H1 (cell line): Measurements from ENCODE around the gene CYB5R3. TPM values are rescaled to one million over a fixed set of nuclear protein-coding genes. Genes with fewer than 3 reads are reported as not detected.

Experiments
- CTCF ChIA-PET: fragments of 300-600 bp; sonication (Branson Sonifier 250); formaldehyde crosslinking; loops from one replicate; lab custom pipeline; 2021; ENCODE audit not compliant: partially characterized antibody; lab: Charles Lee
- POLR2A ChIA-PET: fragments of 300-600 bp; sonication (Branson Sonifier 250); formaldehyde crosslinking; loops from one replicate; lab custom pipeline; 2021; ENCODE audit warnings: inconsistent platforms; ENCODE audit not compliant: partially characterized antibody; lab: Charles Lee
- DNase-seq, 2 experiments: peaks; one replicate each; pipeline versions ENCODE4 v3.0.0 to v3.0.0-alpha.2; 2010 to 2022; ENCODE audit warnings: low spot score in 2 of 2, low read depth in 1 of 2, mixed read lengths in 1 of 2
- FAIRE-seq: peaks from 2 replicates; lab custom pipeline; 2011; peaks lifted over from hg19 to GRCh38; lab: Jason Lieb, UNC
- H2AFZ ChIP-seq: 2 replicates; pipeline ENCODE4 v1.8.1; 2012; ENCODE audit warnings: low read length, inconsistent platforms
- H2AK5ac ChIP-seq: 2 replicates; pipeline ENCODE4 v1.6.1; 2013; ENCODE audit warnings: low read depth, low read length
- H2BK120ac ChIP-seq: replicated peaks from 2 replicates; pipeline ENCODE3; 2013; ENCODE audit warnings: low read depth, low read length, inconsistent platforms
- H2BK12ac ChIP-seq: 2 replicates; pipeline ENCODE4 v1.6.1; 2013; ENCODE audit warnings: low read depth, low read length
- H2BK15ac ChIP-seq: 2 replicates; pipeline ENCODE4 v1.6.1; 2013; ENCODE audit warnings: low read length
- H2BK20ac ChIP-seq: 2 replicates; pipeline ENCODE4 v1.6.1; 2013; ENCODE audit warnings: low read length
- H2BK5ac ChIP-seq: 2 replicates; pipeline ENCODE4 v1.6.1; 2013; ENCODE audit warnings: low read depth, low read length
- H3K14ac ChIP-seq: 2 replicates; pipeline ENCODE4 v1.6.1; 2013; ENCODE audit warnings: inconsistent platforms; ENCODE audit not compliant: insufficient read length
- H3K18ac ChIP-seq: 2 replicates; pipeline ENCODE4 v1.6.1; 2013; ENCODE audit warnings: low read length; ENCODE audit errors: extremely low read depth
- H3K23ac ChIP-seq: 2 replicates; pipeline ENCODE4 v1.6.1; 2013; ENCODE audit warnings: inconsistent platforms; ENCODE audit not compliant: insufficient read length
- H3K23me2 ChIP-seq: 2 replicates; pipeline ENCODE4 v1.6.1; 2013; ENCODE audit warnings: low read depth, low read length
- H3K27ac ChIP-seq: 2 replicates; pipeline ENCODE4 v1.6.1; 2011; ENCODE audit warnings: low read depth, low read length, inconsistent platforms
- H3K27me3 ChIP-seq, 4 experiments: replicated peaks in 1 of 4; 1 replicate in 1 of 4; 2 replicates in 3 of 4; pipeline versions ENCODE4 v1.6.1 to v1.8.1; 2011 to 2013; ENCODE audit warnings: low read length in 3 of 4, mild to moderate bottlenecking in 3 of 4, inconsistent platforms in 2 of 4, mixed read lengths in 2 of 4, moderate library complexity in 1 of 4; ENCODE audit not compliant: control insufficient read depth in 3 of 4, insufficient read depth in 3 of 4; ENCODE audit errors: extremely low read depth in 1 of 4
- H3K36me3 ChIP-seq, 4 experiments: 2 replicates each; pipeline versions ENCODE4 v1.6.1 to v1.8.1; 2011 to 2013; ENCODE audit warnings: mild to moderate bottlenecking in 4 of 4, low read length in 3 of 4, moderate library complexity in 2 of 4, control low read depth in 1 of 4, inconsistent platforms in 1 of 4; ENCODE audit not compliant: insufficient read depth in 4 of 4, control insufficient read depth in 2 of 4
- H3K4ac ChIP-seq: replicated peaks from 2 replicates; pipeline ENCODE3; 2013; ENCODE audit warnings: low read length, low read depth, mixed read lengths, inconsistent platforms; ENCODE audit not compliant: insufficient read length
- H3K4me1 ChIP-seq, 4 experiments: replicated peaks in 1 of 4; 1 replicate in 1 of 4; 2 replicates in 3 of 4; pipeline versions ENCODE4 v1.6.1 to v1.8.1; 2011 to 2013; ENCODE audit warnings: low read length in 3 of 4, inconsistent platforms in 2 of 4, mixed read lengths in 1 of 4; ENCODE audit not compliant: insufficient read depth in 4 of 4, control insufficient read depth in 3 of 4
- H3K4me2 ChIP-seq, 2 experiments: 2 replicates each; pipeline versions ENCODE4 v1.6.1 to v1.8.1; 2011 to 2013; ENCODE audit warnings: low read depth in 2 of 2, low read length in 2 of 2, control low read depth in 1 of 2, inconsistent platforms in 1 of 2, mild to moderate bottlenecking in 1 of 2; ENCODE audit not compliant: insufficient read depth in 1 of 2
- H3K4me3 ChIP-seq, 4 experiments: fragments of 200-600, 300-600 bp in 1 of 4; sonication (generic), shearing (Covaris generic), sonication (Bioruptor Twin) in 1 of 4; 2 replicates each; pipeline versions ENCODE4 v1.5.1 to v1.8.1; 2011 to 2016; ENCODE audit warnings: low read length in 4 of 4, low read depth in 3 of 4, control low read depth in 2 of 4, inconsistent platforms in 2 of 4, mild to moderate bottlenecking in 2 of 4, mixed read lengths in 1 of 4, moderate library complexity in 1 of 4; ENCODE audit not compliant: insufficient read depth in 2 of 4; ENCODE audit errors: extremely low read depth in 1 of 4
- H3K56ac ChIP-seq: replicated peaks from 2 replicates; pipeline ENCODE3; 2013; ENCODE audit warnings: low read depth, mild to moderate bottlenecking, mixed read lengths, low read length, inconsistent platforms; ENCODE audit not compliant: insufficient read length
- H3K79me1 ChIP-seq: 2 replicates; pipeline ENCODE4 v1.6.1; 2013; ENCODE audit warnings: low read depth, low read length, control low read depth
- H3K79me2 ChIP-seq, 2 experiments: 2 replicates each; pipeline versions ENCODE4 v1.6.1 to v1.8.1; 2012 to 2013; ENCODE audit warnings: low read length in 2 of 2, mild to moderate bottlenecking in 2 of 2, inconsistent platforms in 1 of 2; ENCODE audit not compliant: insufficient read depth in 2 of 2, control insufficient read depth in 1 of 2
- H3K9ac ChIP-seq, 4 experiments: replicated peaks in 1 of 4; 1 replicate in 1 of 4; 2 replicates in 3 of 4; pipeline versions ENCODE4 v1.6.1 to v1.8.1; 2011 to 2013; ENCODE audit warnings: low read depth in 3 of 4, low read length in 3 of 4, control low read depth in 2 of 4, mild to moderate bottlenecking in 2 of 4, moderate library complexity in 2 of 4, inconsistent platforms in 1 of 4; ENCODE audit errors: extremely low read depth in 1 of 4
- H3K9me3 ChIP-seq, 2 experiments: 2 replicates each; pipeline versions ENCODE4 v1.6.1 to v1.8.1; 2012 to 2013; ENCODE audit warnings: mild to moderate bottlenecking in 2 of 2, moderate library complexity in 2 of 2, control low read depth in 1 of 2, inconsistent platforms in 1 of 2, low read depth in 1 of 2, low read length in 1 of 2, mixed read lengths in 1 of 2; ENCODE audit not compliant: insufficient read depth in 2 of 2
- H4K20me1 ChIP-seq, 2 experiments: replicated peaks in 1 of 2; 2 replicates each; pipeline versions ENCODE3 to v1.8.1; 2011 to 2013; ENCODE audit warnings: inconsistent platforms in 2 of 2, low read length in 2 of 2, mild to moderate bottlenecking in 1 of 2; ENCODE audit not compliant: insufficient read depth in 2 of 2, control insufficient read depth in 1 of 2
- H4K5ac ChIP-seq: 2 replicates; pipeline ENCODE4 v1.6.1; 2013; ENCODE audit warnings: low read length, low read depth, mixed read lengths, inconsistent platforms; ENCODE audit not compliant: insufficient read length
- H4K8ac ChIP-seq: 2 replicates; pipeline ENCODE4 v1.8.0; 2013; ENCODE audit warnings: mild to moderate bottlenecking, moderate library complexity, low read length, inconsistent platforms; ENCODE audit not compliant: insufficient read depth; ENCODE audit errors: extremely low read depth
- H4K91ac ChIP-seq: replicated peaks from 2 replicates; pipeline ENCODE3; 2013; ENCODE audit warnings: low read length, mixed read lengths, inconsistent platforms; ENCODE audit not compliant: insufficient read length
- EGR1 ChIP-seq: IDR thresholded peaks from 2 replicates; pipeline ENCODE4 v1.6.1; 2011; ENCODE audit warnings: low read depth, low read length, borderline replicate concordance
- MAFK ChIP-seq: IDR thresholded peaks from 2 replicates; pipeline ENCODE4 v1.6.1; 2012; ENCODE audit warnings: low read depth, mild to moderate bottlenecking, improper control_type of control experiment, low read length
- PHF8 ChIP-seq: fragments of 200-600 bp; sonication (generic); conservative IDR thresholded peaks from 2 replicates; pipeline ENCODE4 v1.7.1; 2012; ENCODE audit warnings: low read depth, mild to moderate bottlenecking, inconsistent platforms, low read length, moderate library complexity
- POU5F1 ChIP-seq: IDR thresholded peaks from 2 replicates; pipeline ENCODE4 v1.6.1; 2011; ENCODE audit warnings: low read depth, mild to moderate bottlenecking, low read length, moderate library complexity
- RAD21 ChIP-seq, 2 experiments: IDR thresholded peaks in 1 of 2; conservative IDR thresholded peaks in 1 of 2; 2 replicates each; pipeline ENCODE4 v1.6.1; 2011; ENCODE audit warnings: low read depth in 2 of 2, low read length in 2 of 2, improper control_type of control experiment in 1 of 2, inconsistent platforms in 1 of 2, mild to moderate bottlenecking in 1 of 2, moderate library complexity in 1 of 2
- RXRA ChIP-seq: IDR thresholded peaks from 2 replicates; pipeline ENCODE4 v1.6.1; 2011; ENCODE audit warnings: low read depth, mild to moderate bottlenecking, low read length, moderate library complexity; ENCODE audit not compliant: insufficient read depth
- SP1 ChIP-seq: IDR thresholded peaks from 2 replicates; pipeline ENCODE4 v1.6.1; 2011; ENCODE audit warnings: low read depth, low read length
- TCF12 ChIP-seq: IDR thresholded peaks from 2 replicates; pipeline ENCODE4 v1.6.1; 2011; ENCODE audit warnings: low read depth, mild to moderate bottlenecking, low read length
- WGBS, 2 experiments: shearing (Covaris generic) in 1 of 2; methylation state at CpG; one replicate each; pipeline versions ENCODE4 v1.1.6 to v1.1.7; 2013 to 2015; ENCODE audit warnings: low lambda C conversion rate in 2 of 2, mixed read lengths in 2 of 2, inconsistent platforms in 1 of 2, low coverage in 1 of 2, missing lambda C conversion rate in 1 of 2; ENCODE audit not compliant: insufficient replicate concordance in 2 of 2, insufficient coverage in 1 of 2, insufficient read length in 1 of 2; ENCODE audit errors: extremely low coverage in 1 of 2, missing lambda C conversion rate in 1 of 2; 5-methylcytosine and 5-hydroxymethylcytosine counted together
- polyA plus RNA-seq, 7 experiments: library from polyadenylated mRNA; depleted of rRNA in 3 of 7; stranded (reverse) in 5 of 7; unstranded in 2 of 7; fragments of >200 nt in 5 of 7; fragments of 200-250 nt in 2 of 7; gene quantifications; 1 replicate in 5 of 7; 2 replicates in 1 of 7; 4 replicates in 1 of 7; pipeline versions ENCODE4 v1.2.1 to v1.2.3, GENCODE V29; 2011 to 2013; ENCODE audit warnings: missing spikeins in 2 of 7, mixed read lengths in 2 of 7
- total RNA-seq: library from RNA; stranded (reverse); fragmentation: NEBNext Ultra II Directional; extraction: Animal tissue kit (Norgen Biotek cat#: 25700); gene quantifications from 2 replicates; pipeline ENCODE4 v1.2.1, GENCODE V29; 2021
- TF ChIP-seq, protein P1 (sequence below), 3 experiments: IDR thresholded peaks; 1 replicate in 2 of 3; 2 replicates in 1 of 3; pipeline versions ENCODE4 v1.5.1 to v1.6.1; 2011; ENCODE audit warnings: low read length in 3 of 3, mild to moderate bottlenecking in 3 of 3, inconsistent platforms in 2 of 3, low read depth in 1 of 3, moderate library complexity in 1 of 3; ENCODE audit not compliant: insufficient read depth in 1 of 3; ENCODE audit errors: control extremely low read depth in 1 of 3

CYB5R3 gene
- total and polyA plus RNA-seq, 2 of the 8 experiments (the other 6 are each of a cell fraction or from before 2014, with no cell fraction given): 75.3 to 113 TPM

DNA sequence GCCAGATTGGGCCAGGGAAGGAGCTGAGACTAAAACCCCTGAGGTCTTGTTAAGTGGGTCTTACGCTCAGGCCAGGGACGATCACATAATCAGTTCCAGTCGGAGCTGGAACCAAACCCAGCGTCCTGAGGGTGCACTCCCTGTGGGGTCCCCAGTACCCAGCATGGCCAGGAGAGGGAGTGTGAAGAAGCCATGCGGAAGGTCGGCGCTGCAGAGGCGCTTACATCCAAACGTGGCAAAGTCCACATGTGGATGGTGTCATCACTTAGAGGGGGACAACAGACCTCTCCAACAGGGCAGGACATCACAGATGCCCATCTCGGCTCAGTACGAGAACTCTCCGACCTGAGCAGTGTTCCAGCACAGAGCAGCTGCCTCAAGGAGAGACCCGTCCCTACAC is 17.1 kb downstream of the CYB5R3 start:
- H3K4me3 ChIP-seq: no peak overlapping the region
- no peak overlapping the region for H2BK20ac ChIP-seq
- no peak for FAIRE-seq
- no peak overlapping the region for H3K23ac ChIP-seq
- no peaks in the 10 kb centered on the region; the same call in 1 of the 2 replicates for H3K79me1 ChIP-seq
- no peak overlapping the region for H3K4ac ChIP-seq
- no peak overlapping the region for H4K91ac ChIP-seq
- H4K5ac ChIP-seq: no peak overlapping the region
- no peak overlapping the region for H3K18ac ChIP-seq
- H3K27ac ChIP-seq: no peak overlapping the region
- no peaks in the 10 kb centered on the region for H3K9me3 ChIP-seq
- H4K20me1 ChIP-seq: peaks cover 0 to 8% of the 10 kb centered on the region in 2 experiments
- no peak overlapping the region for H3K56ac ChIP-seq
- no peaks in the 10 kb centered on the region; a peak in 1 of 4 replicates for H3K79me2 ChIP-seq
- H2BK12ac ChIP-seq: no peak overlapping the region
- no peak for TF ChIP-seq PHF8
- TF ChIP-seq TCF12: no peak
- TF ChIP-seq EGR1: 0 out of 2 replicates have a peak, but pooled peaks have one; percentile 30
- no peak for TF ChIP-seq POU5F1
- no peak for TF ChIP-seq SP1
- peak; percentile 28 to 37 for TF ChIP-seq RAD21 (IDR thresholded peaks at IDR 0.05 in 1 of 2, conservative IDR thresholded peaks at IDR 0.05 in 1 of 2; ENCODE audit: low read depth in 2 of 2, low read length in 2 of 2)
- TF ChIP-seq, protein P1, sequence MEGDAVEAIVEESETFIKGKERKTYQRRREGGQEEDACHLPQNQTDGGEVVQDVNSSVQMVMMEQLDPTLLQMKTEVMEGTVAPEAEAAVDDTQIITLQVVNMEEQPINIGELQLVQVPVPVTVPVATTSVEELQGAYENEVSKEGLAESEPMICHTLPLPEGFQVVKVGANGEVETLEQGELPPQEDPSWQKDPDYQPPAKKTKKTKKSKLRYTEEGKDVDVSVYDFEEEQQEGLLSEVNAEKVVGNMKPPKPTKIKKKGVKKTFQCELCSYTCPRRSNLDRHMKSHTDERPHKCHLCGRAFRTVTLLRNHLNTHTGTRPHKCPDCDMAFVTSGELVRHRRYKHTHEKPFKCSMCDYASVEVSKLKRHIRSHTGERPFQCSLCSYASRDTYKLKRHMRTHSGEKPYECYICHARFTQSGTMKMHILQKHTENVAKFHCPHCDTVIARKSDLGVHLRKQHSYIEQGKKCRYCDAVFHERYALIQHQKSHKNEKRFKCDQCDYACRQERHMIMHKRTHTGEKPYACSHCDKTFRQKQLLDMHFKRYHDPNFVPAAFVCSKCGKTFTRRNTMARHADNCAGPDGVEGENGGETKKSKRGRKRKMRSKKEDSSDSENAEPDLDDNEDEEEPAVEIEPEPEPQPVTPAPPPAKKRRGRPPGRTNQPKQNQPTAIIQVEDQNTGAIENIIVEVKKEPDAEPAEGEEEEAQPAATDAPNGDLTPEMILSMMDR (IDR thresholded peaks at IDR 0.05; ENCODE audit: control extremely low read depth in 1 of 3, insufficient read depth in 1 of 3, low read depth in 1 of 3, low read length in 3 of 3): peak; percentile 55 to 66 (median 58)
- TF ChIP-seq RXRA: no peak
- TF ChIP-seq MAFK: no peak
- no peak overlapping the region for H2AFZ ChIP-seq
- no peak overlapping the region for H2AK5ac ChIP-seq
- DNase-seq: no peak
- H2BK15ac ChIP-seq: no peak overlapping the region
- ChIA-PET POLR2A (interaction anchor here (1.5 to 3.5 kb wide), 3 partner anchors 10 to 17 kb away, joined by 3 to 23 read pairs (median 10); partner anchors contain the start of genes CYB5R3 and POLDIP3), CTCF (interaction anchor here (0.8 to 5.0 kb wide), 9 partner anchors 9 to 59 kb away, joined by 3 to 43 read pairs (median 3); partner anchors contain the start of gene ATP5MGL)
- H3K9ac ChIP-seq: no peak overlapping the region
- no peaks in the 10 kb centered on the region for H3K23me2 ChIP-seq
- H3K27me3 ChIP-seq: no peaks in the 10 kb centered on the region
- H3K4me2 ChIP-seq: no peak overlapping the region
- H2BK120ac ChIP-seq: no peak overlapping the region
- H3K14ac ChIP-seq: no peak overlapping the region
- 0 out of 2 replicates have a peak overlapping the region, but pooled peaks have one; percentile 35 for H2BK5ac ChIP-seq
- no peaks in the 10 kb centered on the region for H3K4me1 ChIP-seq
- 88% methylated on average over 12 of the region's 13 CpGs; no CpG with 5 or more reads in 1 of the 2 experiments for WGBS, 2 experiments
- H3K36me3 ChIP-seq: peaks cover 2 to 30% (median 14%) of the 10 kb centered on the region in 4 experiments; a peak in 5 of 8 replicates
- no peak overlapping the region for H4K8ac ChIP-seq
